ENCODE data around the gene KCNQ2. TPM values are rescaled to one million over a fixed set of nuclear protein-coding genes. Genes with fewer than 3 reads are reported as not detected.

KCNQ2 gene
- total RNA-seq, 1 donor from 2014 or later, result 11.5 TPM

DNA sequence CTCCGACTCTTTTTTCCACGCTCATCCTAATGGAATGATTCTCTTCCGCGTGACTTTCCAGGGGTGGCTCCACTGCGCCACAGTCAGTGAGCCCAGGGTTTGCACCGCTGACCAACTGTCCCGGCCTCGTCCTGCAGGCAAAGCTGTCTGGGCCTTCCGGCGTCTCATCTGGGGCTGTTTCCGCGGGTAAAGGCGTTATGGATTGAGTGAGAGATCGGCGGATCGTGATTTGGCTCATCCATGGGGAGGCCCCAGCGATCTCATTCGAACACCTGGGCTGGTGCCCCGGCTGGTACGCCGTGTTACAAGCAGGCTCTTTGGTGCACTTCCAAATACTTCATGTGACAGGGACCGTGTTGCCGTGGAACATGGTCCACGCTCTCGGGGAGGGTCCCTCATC, 47.8 kb downstream of the KCNQ2 start:
- H3K4me1 ChIP-seq (ENCODE audit: insufficient read depth, low read length), result no peaks in the 10 kb centered on the region
- H3K9ac ChIP-seq (ENCODE audit: low read length), result no peak overlapping the region
- H3K36me3 ChIP-seq (ENCODE audit: insufficient read depth, low read length), result no peaks in the 10 kb centered on the region
- FAIRE-seq (no peak), DNase-seq (ENCODE audit: low read depth) (no peak)
- H3K4me1 Mint-ChIP-seq (ENCODE audit: low read depth, unreplicated experiment), result no peaks in the 10 kb centered on the region
- peaks cover 34% of the 10 kb centered on the region for H3K27me3 Mint-ChIP-seq (ENCODE audit: low read depth, unreplicated experiment)
- no peaks in the 10 kb centered on the region for H4K20me1 ChIP-seq (ENCODE audit: insufficient read depth, low read length)
- TF ChIP-seq EZH2 (IDR thresholded peaks at IDR 0.05; ENCODE audit: insufficient read depth, low read length), result no peak
- no peak for TF ChIP-seq CTCF (IDR thresholded peaks at IDR 0.05; ENCODE audit: insufficient read depth, low read depth, low read length)
- H3K9me3 Mint-ChIP-seq (ENCODE audit: unreplicated experiment), result peaks cover 9% of the 10 kb centered on the region
- H3K4me3 ChIP-seq (ENCODE audit: insufficient read depth, low read depth, low read length), result no peak overlapping the region
- peaks cover 7% of the 10 kb centered on the region for H3K36me3 Mint-ChIP-seq (ENCODE audit: low read depth, unreplicated experiment)
- H3K79me2 ChIP-seq (ENCODE audit: insufficient read depth, low read length), result no peaks in the 10 kb centered on the region
- H3K27me3 ChIP-seq (ENCODE audit: insufficient read depth, low read length), result peaks cover 2% of the 10 kb centered on the region
- no peaks in the 10 kb centered on the region for H3K9me3 ChIP-seq (ENCODE audit: insufficient read depth, low read depth, low read length)
- H3K4me3 Mint-ChIP-seq (ENCODE audit: unreplicated experiment), result no peak overlapping the region
- no peak overlapping the region for H3K27ac ChIP-seq (ENCODE audit: low read depth, low read length)
- H3K4me2 ChIP-seq (ENCODE audit: low read length), result no peak overlapping the region
- no peak overlapping the region for H2AFZ ChIP-seq (ENCODE audit: low read depth, low read length)
- no peak overlapping the region for H3K27ac Mint-ChIP-seq (ENCODE audit: unreplicated experiment)

DNA sequence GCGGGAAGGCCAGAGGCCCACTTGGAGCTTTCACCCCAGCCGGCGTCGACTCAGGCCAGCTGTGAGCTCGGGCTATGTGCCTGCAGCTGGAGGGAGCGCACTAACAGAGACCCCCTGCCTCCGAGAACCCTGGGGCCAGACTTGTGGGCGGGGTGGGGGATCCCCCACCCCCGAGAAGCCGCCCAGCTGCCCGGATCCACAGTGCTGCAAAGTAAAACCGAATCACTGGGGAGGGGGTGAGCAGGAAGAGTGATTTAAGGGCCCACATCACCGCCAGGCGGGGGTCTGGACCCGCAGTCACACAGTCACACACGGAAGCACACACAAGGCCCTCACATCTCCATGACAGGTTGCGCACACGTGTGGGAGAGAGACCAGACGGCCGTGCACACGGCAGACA, 48.7 kb downstream of the KCNQ2 start:
- Mint-ChIP-seq H3K4me3 (ENCODE audit: unreplicated experiment) (no peak overlapping the region), H3K27me3 (ENCODE audit: low read depth, unreplicated experiment) (peaks cover 37% of the 10 kb centered on the region)
- FAIRE-seq, result no peak

More for the DNA sequence above, 48.7 kb downstream of the KCNQ2 start:
- Histone ChIP-seq H3K27ac (ENCODE audit: low read depth, low read length) (no peak overlapping the region), H3K27me3 (ENCODE audit: insufficient read depth, low read length) (peaks cover 2% of the 10 kb centered on the region), H3K4me2 (ENCODE audit: low read length) (no peak overlapping the region), H3K79me2 (ENCODE audit: insufficient read depth, low read length) (no peaks in the 10 kb centered on the region), H2AFZ (ENCODE audit: low read depth, low read length) (no peak overlapping the region), H3K9me3 (ENCODE audit: insufficient read depth, low read depth, low read length) (no peaks in the 10 kb centered on the region), H3K9ac (ENCODE audit: low read length) (no peak overlapping the region), H3K4me3 (ENCODE audit: insufficient read depth, low read depth, low read length) (no peak overlapping the region), H3K36me3 (ENCODE audit: insufficient read depth, low read length) (no peaks in the 10 kb centered on the region), H4K20me1 (ENCODE audit: insufficient read depth, low read length) (no peaks in the 10 kb centered on the region), H3K4me1 (ENCODE audit: insufficient read depth, low read length) (no peaks in the 10 kb centered on the region)
- no peaks in the 10 kb centered on the region for H3K4me1 Mint-ChIP-seq (ENCODE audit: low read depth, unreplicated experiment)
- TF ChIP-seq CTCF (IDR thresholded peaks at IDR 0.05; ENCODE audit: insufficient read depth, low read depth, low read length), result no peak
- TF ChIP-seq EZH2 (IDR thresholded peaks at IDR 0.05; ENCODE audit: insufficient read depth, low read length), result no peak
- DNase-seq (ENCODE audit: low read depth), result no peak
- no peak overlapping the region for H3K27ac Mint-ChIP-seq (ENCODE audit: unreplicated experiment)
- H3K36me3 Mint-ChIP-seq (ENCODE audit: low read depth, unreplicated experiment), result peaks cover 7% of the 10 kb centered on the region
- H3K9me3 Mint-ChIP-seq (ENCODE audit: unreplicated experiment), result peaks cover 9% of the 10 kb centered on the region
